ENCODE data around the gene PRKN.

DNA sequence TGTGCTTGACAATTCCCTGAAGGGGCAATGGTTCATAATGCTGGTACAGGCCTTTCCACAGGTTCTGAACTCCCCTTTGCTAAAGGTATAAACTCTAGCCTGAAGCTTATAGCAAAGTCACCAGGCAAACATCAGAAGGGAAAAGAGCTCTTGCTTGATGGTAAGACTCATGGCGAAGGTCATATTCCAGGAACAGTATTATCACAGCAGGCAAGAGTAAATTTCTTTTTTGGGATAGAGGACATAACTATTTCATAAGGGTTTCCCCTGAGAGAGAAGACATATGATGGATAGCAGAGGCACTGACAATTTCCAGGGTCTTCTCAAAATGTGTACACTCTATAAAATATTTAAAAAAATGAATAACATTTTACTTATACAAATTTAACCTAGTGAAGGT is 86.8 kb downstream of the PRKN start:
- TF ChIP-seq, protein P1, sequence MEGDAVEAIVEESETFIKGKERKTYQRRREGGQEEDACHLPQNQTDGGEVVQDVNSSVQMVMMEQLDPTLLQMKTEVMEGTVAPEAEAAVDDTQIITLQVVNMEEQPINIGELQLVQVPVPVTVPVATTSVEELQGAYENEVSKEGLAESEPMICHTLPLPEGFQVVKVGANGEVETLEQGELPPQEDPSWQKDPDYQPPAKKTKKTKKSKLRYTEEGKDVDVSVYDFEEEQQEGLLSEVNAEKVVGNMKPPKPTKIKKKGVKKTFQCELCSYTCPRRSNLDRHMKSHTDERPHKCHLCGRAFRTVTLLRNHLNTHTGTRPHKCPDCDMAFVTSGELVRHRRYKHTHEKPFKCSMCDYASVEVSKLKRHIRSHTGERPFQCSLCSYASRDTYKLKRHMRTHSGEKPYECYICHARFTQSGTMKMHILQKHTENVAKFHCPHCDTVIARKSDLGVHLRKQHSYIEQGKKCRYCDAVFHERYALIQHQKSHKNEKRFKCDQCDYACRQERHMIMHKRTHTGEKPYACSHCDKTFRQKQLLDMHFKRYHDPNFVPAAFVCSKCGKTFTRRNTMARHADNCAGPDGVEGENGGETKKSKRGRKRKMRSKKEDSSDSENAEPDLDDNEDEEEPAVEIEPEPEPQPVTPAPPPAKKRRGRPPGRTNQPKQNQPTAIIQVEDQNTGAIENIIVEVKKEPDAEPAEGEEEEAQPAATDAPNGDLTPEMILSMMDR (IDR thresholded peaks at IDR 0.05), result no peak
- TF ChIP-seq EZH2 (IDR thresholded peaks at IDR 0.05) (no peak), EZH2phosphoT487 (IDR thresholded peaks at IDR 0.05) (no peak)

All from neural progenitor cell (in vitro differentiated cells).